PC-3 (cell line): Measurements from ENCODE around the gene POR. TPM values are rescaled to one million over a fixed set of nuclear protein-coding genes. Genes with fewer than 3 reads are reported as not detected.

Source experiments
- ATAC-seq: fragments of 200-7000 bp; cut with Tn5 transposase; 2 replicates; pipeline ENCODE4 v1.9.1; 2020; ENCODE audit warnings: mild to moderate bottlenecking, moderate library complexity
- BruUV-seq: library from RNA; stranded (reverse); fragments of 400-500 nt; replicated peaks from 2 replicates; lab custom pipeline; 2021; lab: Mats Ljungman, UMichigan
- CTCF ChIA-PET: fragments of 300-600 bp; sonication (Branson Sonifier 250); formaldehyde crosslinking; loops from one replicate; lab custom pipeline; 2022; ENCODE audit warnings: antibody characterized with exemption; lab: Charles Lee
- POLR2A ChIA-PET: fragments of 300-600 bp; sonication (Branson Sonifier 250); formaldehyde crosslinking; loops from one replicate; lab custom pipeline; 2022; ENCODE audit warnings: antibody characterized with exemption; ENCODE audit not compliant: unreplicated experiment; lab: Charles Lee
- DNase-seq: peaks from one replicate; pipeline ENCODE4 v3.0.0-alpha.2; 2015
- H2AFZ ChIP-seq: fragments of 300-600 bp; sonication (generic); 2 replicates; pipeline ENCODE4 v1.6.0; 2016; ENCODE audit warnings: antibody characterized with exemption, low read length
- H3F3A ChIP-seq: fragments of 300-600 bp; sonication (generic); one replicate; pipeline ENCODE4 v1.6.0; 2017; ENCODE audit warnings: antibody characterized with exemption, low read length, control low read depth, mild to moderate bottlenecking; ENCODE audit not compliant: unreplicated experiment
- H3K27ac ChIP-seq: fragments of 300-600 bp; sonication (generic); 2 replicates; pipeline ENCODE4 v1.5.1; 2016; ENCODE audit warnings: mild to moderate bottlenecking, low read length
- H3K27me3 ChIP-seq: fragments of 300-600 bp; sonication (generic); 2 replicates; pipeline ENCODE4 v1.6.1; 2016; ENCODE audit warnings: low read length, mixed read lengths
- H3K36me3 ChIP-seq: fragments of 300-600 bp; sonication (generic); 2 replicates; pipeline ENCODE4 v1.6.1; 2016; ENCODE audit warnings: low read depth, mixed run types, low read length, mixed read lengths
- H3K4me1 ChIP-seq: fragments of 300-600 bp; sonication (generic); 2 replicates; pipeline ENCODE4 v1.5.1; 2016; ENCODE audit warnings: low read length; ENCODE audit not compliant: insufficient read depth
- H3K4me2 ChIP-seq: fragments of 300-600 bp; sonication (generic); 2 replicates; pipeline ENCODE4 v1.6.0; 2016; ENCODE audit warnings: low read length
- H3K4me3 ChIP-seq: fragments of 300-600 bp; sonication (generic); 2 replicates; pipeline ENCODE4 v1.5.1; 2016; ENCODE audit warnings: mild to moderate bottlenecking, low read length, mixed read lengths
- H3K79me2 ChIP-seq: fragments of 300-600 bp; sonication (generic); 2 replicates; pipeline ENCODE4 v1.6.1; 2017; ENCODE audit warnings: low read length, mixed read lengths
- H3K9ac ChIP-seq: fragments of 300-600 bp; sonication (generic); 2 replicates; pipeline ENCODE4 v1.6.0; 2016; ENCODE audit warnings: mild to moderate bottlenecking, low read length
- H3K9me2 ChIP-seq: fragments of 300-600 bp; sonication (generic); replicated peaks from 2 replicates; pipeline ENCODE4 v1.6.1; 2016; ENCODE audit warnings: mixed run types, low read length, mixed read lengths
- H3K9me3 ChIP-seq: fragments of 300-600 bp; sonication (generic); 2 replicates; pipeline ENCODE4 v1.6.1; 2016; ENCODE audit warnings: low read length, mixed read lengths
- H4K20me1 ChIP-seq: fragments of 300-600 bp; sonication (generic); 2 replicates; pipeline ENCODE4 v1.6.1; 2016; ENCODE audit warnings: low read length, mixed read lengths
- EZH2 ChIP-seq: fragments of 300-600 bp; sonication (generic); IDR thresholded peaks from one replicate; pipeline ENCODE4 v1.6.1; 2017; ENCODE audit warnings: antibody characterized with exemption, mild to moderate bottlenecking, low read length; ENCODE audit not compliant: unreplicated experiment
- EZH2phosphoT487 ChIP-seq: fragments of 300-600 bp; sonication (generic); IDR thresholded peaks from 2 replicates; pipeline ENCODE4 v1.6.1; 2018; ENCODE audit warnings: mild to moderate bottlenecking, antibody characterized with exemption, low read length, borderline replicate concordance
- intact Hi-C: fragments of 100-400 bp; cut with micrococcal nuclease; formaldehyde crosslinking; loops from 2 replicates; pipeline ENCODE4 v1.9.0; 2023
- total RNA-seq: library from RNA; depleted of rRNA; stranded (reverse); fragments of >200 nt; gene quantifications from 2 replicates; pipeline ENCODE4 v1.2.3, GENCODE V29; 2014
- TF ChIP-seq, protein P1 (sequence below): fragments of 300-600 bp; sonication (generic); conservative IDR thresholded peaks from 2 replicates; pipeline ENCODE4 v1.5.1; 2017; ENCODE audit warnings: antibody characterized with exemption, low read depth, mild to moderate bottlenecking, low read length

Gene POR
- total RNA-seq, 1 experiment from 2014 or later: 112 TPM

DNA sequence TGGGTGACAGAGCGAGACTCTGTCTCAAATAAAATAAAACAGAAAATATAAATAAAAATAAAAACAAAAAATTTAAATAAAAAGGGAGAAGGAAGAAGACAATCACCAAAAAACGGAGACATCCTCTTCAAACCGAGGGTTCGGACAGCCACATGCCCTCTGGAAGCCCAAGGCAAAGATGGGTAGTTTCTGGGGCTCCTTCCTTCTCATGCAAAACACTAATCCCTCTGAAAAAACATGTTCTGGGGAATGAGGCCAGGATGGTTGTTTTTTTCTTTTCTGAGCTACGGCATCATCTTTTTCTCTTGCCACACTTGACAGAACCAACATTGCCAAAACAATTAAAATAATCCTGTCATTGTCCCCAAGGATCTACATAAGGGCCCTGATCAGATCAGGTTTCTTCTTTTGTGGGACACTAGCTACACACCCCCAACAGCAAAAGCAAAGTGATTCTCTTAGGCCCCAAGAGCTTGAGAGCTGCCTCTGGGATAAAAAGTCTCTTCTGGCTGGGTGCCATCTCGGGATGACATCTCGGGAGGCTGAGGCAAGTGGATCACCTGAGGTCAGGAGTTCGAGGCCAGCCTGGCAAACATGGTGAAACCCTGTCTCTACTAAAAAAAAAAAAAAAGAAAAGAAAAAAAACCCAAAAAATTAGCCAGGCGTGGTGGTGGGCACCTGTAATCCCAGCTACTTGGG is 14.2 kb upstream of the POR start:
- no peaks in the 10 kb centered on the region for H3K79me2 ChIP-seq
- ATAC-seq (no peak), DNase-seq (no peak)
- no peaks in the 10 kb centered on the region for H3F3A ChIP-seq
- no peak overlapping the region for H2AFZ ChIP-seq
- ChIA-PET POLR2A (interaction anchor here (0.6 kb wide), 1 partner anchor 406 kb away, joined by 6 read pairs; no protein-coding TSS in a partner anchor), CTCF (no interaction called here)
- H3K9ac ChIP-seq: no peak overlapping the region
- no peak overlapping the region for H3K27ac ChIP-seq
- H3K4me3 ChIP-seq: no peak overlapping the region
- no peak for TF ChIP-seq EZH2
- TF ChIP-seq, protein P1, sequence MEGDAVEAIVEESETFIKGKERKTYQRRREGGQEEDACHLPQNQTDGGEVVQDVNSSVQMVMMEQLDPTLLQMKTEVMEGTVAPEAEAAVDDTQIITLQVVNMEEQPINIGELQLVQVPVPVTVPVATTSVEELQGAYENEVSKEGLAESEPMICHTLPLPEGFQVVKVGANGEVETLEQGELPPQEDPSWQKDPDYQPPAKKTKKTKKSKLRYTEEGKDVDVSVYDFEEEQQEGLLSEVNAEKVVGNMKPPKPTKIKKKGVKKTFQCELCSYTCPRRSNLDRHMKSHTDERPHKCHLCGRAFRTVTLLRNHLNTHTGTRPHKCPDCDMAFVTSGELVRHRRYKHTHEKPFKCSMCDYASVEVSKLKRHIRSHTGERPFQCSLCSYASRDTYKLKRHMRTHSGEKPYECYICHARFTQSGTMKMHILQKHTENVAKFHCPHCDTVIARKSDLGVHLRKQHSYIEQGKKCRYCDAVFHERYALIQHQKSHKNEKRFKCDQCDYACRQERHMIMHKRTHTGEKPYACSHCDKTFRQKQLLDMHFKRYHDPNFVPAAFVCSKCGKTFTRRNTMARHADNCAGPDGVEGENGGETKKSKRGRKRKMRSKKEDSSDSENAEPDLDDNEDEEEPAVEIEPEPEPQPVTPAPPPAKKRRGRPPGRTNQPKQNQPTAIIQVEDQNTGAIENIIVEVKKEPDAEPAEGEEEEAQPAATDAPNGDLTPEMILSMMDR: no peak
- TF ChIP-seq EZH2phosphoT487: no peak
- no peaks in the 10 kb centered on the region for H3K27me3 ChIP-seq
- no peaks in the 10 kb centered on the region for H3K4me1 ChIP-seq
- no peaks in the 10 kb centered on the region for H4K20me1 ChIP-seq
- intact Hi-C loops: no loop called here
- H3K9me3 ChIP-seq: no peaks in the 10 kb centered on the region
- no peaks in the 10 kb centered on the region for H3K9me2 ChIP-seq
- no peak overlapping the region for H3K4me2 ChIP-seq
- no peaks in the 10 kb centered on the region for H3K36me3 ChIP-seq
- no TSS peak for BruUV-seq

DNA sequence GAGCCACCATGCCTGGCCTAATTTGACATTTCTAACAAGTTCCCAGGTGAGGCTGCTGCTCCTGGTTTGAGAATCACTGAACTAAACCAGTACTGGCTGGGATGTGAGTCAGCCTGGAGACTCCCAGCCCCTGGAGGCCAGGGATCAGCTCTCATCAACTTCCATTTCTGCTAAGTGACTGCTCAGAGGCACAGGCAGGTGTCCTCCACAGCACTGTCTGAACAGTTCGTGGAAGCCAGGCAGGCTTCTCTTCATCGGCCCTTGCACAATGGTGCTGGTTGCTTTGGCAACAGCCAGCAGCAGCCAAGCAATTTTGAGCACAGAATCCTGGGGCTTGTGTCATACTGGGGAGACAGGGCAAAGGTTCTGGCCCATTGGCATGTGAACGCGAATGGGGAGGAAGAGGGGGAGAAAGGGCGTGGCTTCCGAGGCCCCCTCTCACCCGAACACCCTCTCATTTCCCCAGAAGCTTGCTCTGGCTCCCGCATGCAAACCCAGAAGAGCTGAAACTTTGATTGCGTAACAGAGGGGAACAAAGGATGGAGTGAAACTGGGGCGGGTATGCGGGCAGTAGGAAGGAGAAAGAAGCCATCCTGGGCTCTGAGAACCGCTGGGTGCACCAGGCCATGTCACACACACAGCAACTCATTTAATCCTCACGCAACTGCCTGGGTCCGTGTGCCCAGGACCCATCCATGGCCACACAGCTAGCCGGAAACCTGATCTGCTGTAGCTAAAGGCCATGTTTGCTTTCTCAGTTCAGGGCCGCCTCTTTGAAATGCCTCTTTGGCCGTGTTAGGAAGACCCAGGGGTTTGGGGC is 9.0 kb upstream of the POR start:
- POLR2A ChIA-PET: no interaction called here
- intact Hi-C loops: no loop called here

More for the DNA sequence above, 9.0 kb upstream of the POR start:
- Histone ChIP-seq H2AFZ (no peak overlapping the region), H3K27me3 (no peaks in the 10 kb centered on the region), H3K27ac (no peak overlapping the region), H3K36me3 (no peaks in the 10 kb centered on the region), H3K4me2 (no peak overlapping the region), H3F3A (no peaks in the 10 kb centered on the region), H3K9ac (no peak overlapping the region), H4K20me1 (no peaks in the 10 kb centered on the region), H3K9me2 (no peaks in the 10 kb centered on the region), H3K4me1 (no peaks in the 10 kb centered on the region), H3K79me2 (no peaks in the 10 kb centered on the region), H3K4me3 (no peak overlapping the region), H3K9me3 (no peaks in the 10 kb centered on the region)
- DNase-seq (peak; percentile 22), ATAC-seq (peak; percentile 51)
- BruUV-seq: no TSS peak
- no peak for TF ChIP-seq EZH2phosphoT487
- TF ChIP-seq, protein P1: no peak
- no peak for TF ChIP-seq EZH2
- CTCF ChIA-PET: no interaction called here
